Cardiac fibroblast (primary cell): ENCODE results near the gene CRIP1.

Source experiments
- DNase-seq, 2 donors: peaks; one replicate each; pipeline versions ENCODE4 v3.0.0 to v3.0.0-alpha.2; 2010; ENCODE audit warnings: low read depth in 2 of 2
- H3K4me3 ChIP-seq, 2 donors: replicated peaks in 1 of 2; 1 replicate in 1 of 2; 2 replicates in 1 of 2; pipeline ENCODE4 v1.5.1; 2011; ENCODE audit warnings: low read depth in 2 of 2, low read length in 2 of 2, mild to moderate bottlenecking in 2 of 2, moderate library complexity in 1 of 2
- TF ChIP-seq, protein P1 (sequence below): IDR thresholded peaks from one replicate; pipeline ENCODE4 v1.5.1; 2011; ENCODE audit warnings: low read depth, mild to moderate bottlenecking, low read length, inconsistent platforms

The CRIP1 gene

DNA sequence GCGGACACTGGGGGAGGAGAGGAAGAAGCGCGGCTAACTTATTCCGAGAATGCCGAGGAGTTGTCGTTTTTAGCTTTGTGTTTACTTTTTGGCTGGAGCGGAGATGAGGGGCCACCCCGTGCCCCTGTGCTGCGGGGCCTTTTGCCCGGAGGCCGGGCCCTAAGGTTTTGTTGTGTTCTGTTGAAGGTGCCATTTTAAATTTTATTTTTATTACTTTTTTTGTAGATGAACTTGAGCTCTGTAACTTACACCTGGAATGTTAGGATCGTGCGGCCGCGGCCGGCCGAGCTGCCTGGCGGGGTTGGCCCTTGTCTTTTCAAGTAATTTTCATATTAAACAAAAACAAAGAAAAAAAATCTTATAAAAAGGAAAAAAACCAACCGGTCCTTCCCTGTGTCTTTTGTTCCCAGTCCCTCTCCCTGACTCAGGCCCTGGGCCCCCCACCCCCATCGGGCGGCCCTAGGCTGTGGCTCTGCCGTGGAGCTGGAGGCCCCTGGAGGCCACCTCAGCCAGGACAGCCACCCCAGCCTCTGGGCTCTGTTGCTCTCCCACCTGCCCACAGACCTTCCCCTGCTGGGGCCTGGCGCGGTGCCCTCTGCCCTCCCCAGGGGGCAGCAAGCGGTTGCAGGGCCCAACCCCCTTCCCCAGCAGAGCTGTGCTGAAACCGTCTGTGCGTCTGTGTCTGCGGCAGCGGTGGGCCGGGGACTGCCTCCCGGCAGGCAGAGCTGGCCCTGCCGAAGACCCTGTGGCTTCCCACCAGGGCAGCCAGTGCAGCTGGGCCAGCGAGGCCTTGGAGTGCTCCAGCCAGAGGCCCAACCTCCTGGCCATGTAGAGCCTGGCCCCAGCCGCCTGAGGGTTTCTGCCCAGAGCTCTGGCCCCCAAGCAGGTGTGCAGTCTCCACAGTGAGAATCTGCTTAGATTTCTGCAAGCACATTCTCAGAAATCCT lies 16.1 kb upstream of the CRIP1 start:
- TF ChIP-seq, protein P1, sequence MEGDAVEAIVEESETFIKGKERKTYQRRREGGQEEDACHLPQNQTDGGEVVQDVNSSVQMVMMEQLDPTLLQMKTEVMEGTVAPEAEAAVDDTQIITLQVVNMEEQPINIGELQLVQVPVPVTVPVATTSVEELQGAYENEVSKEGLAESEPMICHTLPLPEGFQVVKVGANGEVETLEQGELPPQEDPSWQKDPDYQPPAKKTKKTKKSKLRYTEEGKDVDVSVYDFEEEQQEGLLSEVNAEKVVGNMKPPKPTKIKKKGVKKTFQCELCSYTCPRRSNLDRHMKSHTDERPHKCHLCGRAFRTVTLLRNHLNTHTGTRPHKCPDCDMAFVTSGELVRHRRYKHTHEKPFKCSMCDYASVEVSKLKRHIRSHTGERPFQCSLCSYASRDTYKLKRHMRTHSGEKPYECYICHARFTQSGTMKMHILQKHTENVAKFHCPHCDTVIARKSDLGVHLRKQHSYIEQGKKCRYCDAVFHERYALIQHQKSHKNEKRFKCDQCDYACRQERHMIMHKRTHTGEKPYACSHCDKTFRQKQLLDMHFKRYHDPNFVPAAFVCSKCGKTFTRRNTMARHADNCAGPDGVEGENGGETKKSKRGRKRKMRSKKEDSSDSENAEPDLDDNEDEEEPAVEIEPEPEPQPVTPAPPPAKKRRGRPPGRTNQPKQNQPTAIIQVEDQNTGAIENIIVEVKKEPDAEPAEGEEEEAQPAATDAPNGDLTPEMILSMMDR, result no peak
- DNase-seq, result no peak
- no peak overlapping the region for H3K4me3 ChIP-seq

GRCh38 chr14:105471297-105471821 lies 15.3 kb upstream of the CRIP1 start:
- TF ChIP-seq, protein P1, result peak; percentile 1
- H3K4me3 ChIP-seq, result no peak overlapping the region
- DNase-seq, result peak in 1 of 2 donors; percentile 54

DNA sequence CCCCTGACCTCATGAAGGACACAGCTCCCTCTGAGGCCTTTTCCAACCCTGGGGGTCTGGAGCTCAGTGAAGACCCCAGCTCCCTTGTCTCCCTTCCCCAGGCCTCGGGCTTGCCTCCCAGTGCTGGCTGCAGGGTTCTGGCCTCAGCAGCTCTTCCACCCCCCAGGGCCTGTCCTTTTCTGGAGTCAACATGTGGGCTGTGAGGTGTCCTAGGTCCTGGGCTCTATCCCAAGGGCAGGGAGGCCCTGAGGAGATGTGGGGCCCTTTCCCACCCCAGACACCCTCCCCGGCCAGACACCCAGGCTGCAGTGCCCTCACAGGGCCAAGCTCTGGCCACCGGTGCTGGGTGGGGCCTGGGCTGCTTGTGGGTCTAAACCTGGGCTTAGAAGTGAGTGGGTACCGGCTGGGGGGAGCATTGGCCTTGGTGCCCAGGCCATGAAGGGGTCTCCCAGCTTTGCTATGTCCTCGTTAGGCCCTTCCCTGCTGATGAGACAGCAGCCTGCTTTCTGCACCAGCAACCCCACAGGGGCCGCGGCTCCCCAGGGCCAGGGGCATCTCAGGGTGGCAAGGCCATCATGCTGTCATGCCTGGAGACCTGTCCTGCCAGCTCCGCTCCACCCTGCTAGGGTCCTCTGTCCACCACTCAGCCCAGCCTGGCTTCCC lies 14.7 kb upstream of the CRIP1 start:
- no peak overlapping the region for H3K4me3 ChIP-seq

GRCh38 chr14:105472486-105472991 lies 14.1 kb upstream of the CRIP1 start:
- H3K4me3 ChIP-seq, result no peak overlapping the region
- DNase-seq, result no peak

More for the DNA sequence above, 14.7 kb upstream of the CRIP1 start:
- TF ChIP-seq, protein P1, result no peak
- DNase-seq, result no peak

DNA sequence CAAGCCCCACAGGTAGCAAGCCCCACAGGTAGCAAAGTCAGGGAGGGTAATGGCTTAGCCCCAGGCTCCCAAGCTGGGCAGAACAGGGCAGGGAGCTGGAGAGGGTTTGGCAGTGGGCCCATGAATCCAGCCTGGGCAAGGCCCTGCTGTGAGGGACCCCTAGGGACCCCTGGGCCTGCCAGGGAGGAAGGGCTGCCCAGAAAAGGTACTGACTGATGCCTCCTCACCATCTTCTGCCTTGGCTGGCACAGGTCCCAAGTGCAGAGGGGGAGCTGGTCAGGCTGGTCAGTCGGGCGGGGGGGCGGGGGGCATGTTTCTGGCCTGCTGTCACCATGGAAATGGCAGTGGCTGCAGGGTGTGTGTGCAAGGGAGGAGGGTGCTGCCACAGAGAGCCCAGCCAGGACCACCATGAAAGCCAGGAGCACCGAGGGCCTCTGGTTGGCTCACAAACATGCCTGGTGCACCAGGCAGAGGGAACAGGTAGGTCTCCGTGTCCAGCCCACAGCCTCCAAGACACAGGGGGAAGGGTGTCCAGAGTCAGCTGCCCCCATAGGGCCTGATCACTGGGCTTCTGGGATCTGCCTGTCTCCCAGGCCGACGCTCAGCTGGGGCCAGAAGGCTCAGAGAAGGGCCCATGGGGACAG lies 13.5 kb upstream of the CRIP1 start:
- no peak for DNase-seq
- no peak overlapping the region for H3K4me3 ChIP-seq
- TF ChIP-seq, protein P1, result no peak

More at GRCh38 chr14:105472486-105472991, 14.1 kb upstream of the CRIP1 start:
- TF ChIP-seq, protein P1, result no peak
